GM23248 (cell line): ENCODE measurements around the gene FAM174C. TPM values are rescaled to one million over a fixed set of nuclear protein-coding genes. Genes with fewer than 3 reads are reported as not detected.

Source experiments
- DNase-seq: peaks from one replicate; pipeline ENCODE4 v3.0.0-alpha.2; 2015
- H2AFZ ChIP-seq: fragments of 200-600 bp; sonication (generic); 2 replicates; pipeline ENCODE4 v1.6.1; 2016; ENCODE audit warnings: antibody characterized with exemption
- H3F3A ChIP-seq: fragments of 200-600 bp; sonication (generic); 2 replicates; pipeline ENCODE4 v1.6.1; 2016; ENCODE audit warnings: mild to moderate bottlenecking, antibody characterized with exemption, mixed run types; ENCODE audit not compliant: insufficient read depth
- H3K27ac ChIP-seq: fragments of 200-600 bp; sonication (generic); 2 replicates; pipeline ENCODE4 v1.5.1; 2016; ENCODE audit warnings: mild to moderate bottlenecking
- H3K27me3 ChIP-seq: fragments of 200-600 bp; sonication (generic); replicated peaks from 2 replicates; pipeline ENCODE4 v1.6.1; 2016; ENCODE audit warnings: mild to moderate bottlenecking; ENCODE audit not compliant: insufficient read depth
- H3K36me3 ChIP-seq: fragments of 200-600 bp; sonication (generic); 2 replicates; pipeline ENCODE4 v1.6.1; 2016; ENCODE audit warnings: low read depth, mild to moderate bottlenecking
- H3K4me1 ChIP-seq: fragments of 200-600 bp; sonication (generic); 2 replicates; pipeline ENCODE4 v1.6.1; 2016; ENCODE audit warnings: mild to moderate bottlenecking; ENCODE audit not compliant: insufficient read depth
- H3K4me2 ChIP-seq: fragments of 200-600 bp; sonication (generic); one replicate; pipeline ENCODE4 v1.6.1; 2016; ENCODE audit warnings: mild to moderate bottlenecking; ENCODE audit not compliant: unreplicated experiment
- H3K4me3 ChIP-seq: fragments of 200-600 bp; sonication (generic); 2 replicates; pipeline ENCODE4 v1.5.1; 2016; ENCODE audit warnings: mild to moderate bottlenecking
- H3K79me2 ChIP-seq: fragments of 200-600 bp; sonication (generic); 2 replicates; pipeline ENCODE4 v1.6.1; 2016; ENCODE audit warnings: mild to moderate bottlenecking; ENCODE audit not compliant: insufficient read depth
- H3K9ac ChIP-seq: fragments of 200-600 bp; sonication (generic); 2 replicates; pipeline ENCODE4 v1.6.1; 2016; ENCODE audit warnings: mild to moderate bottlenecking
- H3K9me2 ChIP-seq: fragments of 200-600 bp; sonication (generic); 2 replicates; pipeline ENCODE4 v1.6.1; 2016; ENCODE audit warnings: mixed run types, mild to moderate bottlenecking, moderate library complexity; ENCODE audit not compliant: insufficient read depth
- H3K9me3 ChIP-seq: fragments of 200-600 bp; sonication (generic); one replicate; pipeline ENCODE4 v1.6.1; 2017; ENCODE audit warnings: low read depth
- H4K20me1 ChIP-seq: fragments of 200-600 bp; sonication (generic); 2 replicates; pipeline ENCODE4 v1.6.0; 2016; ENCODE audit not compliant: insufficient read depth
- EZH2 ChIP-seq: fragments of 200-600 bp; sonication (generic); IDR thresholded peaks from 2 replicates; pipeline ENCODE4 v1.6.1; 2018; ENCODE audit warnings: antibody characterized with exemption, mild to moderate bottlenecking; ENCODE audit not compliant: insufficient read depth, poor library complexity, severe bottlenecking
- EZH2phosphoT487 ChIP-seq: fragments of 200-600 bp; sonication (generic); IDR thresholded peaks from 2 replicates; pipeline ENCODE4 v1.6.1; 2018; ENCODE audit warnings: antibody characterized with exemption, moderate library complexity, mild to moderate bottlenecking, low read depth; ENCODE audit not compliant: insufficient read depth
- WGBS, 2 experiments: methylation state at CpG; one replicate each; pipeline ENCODE4 v1.1.6; 2015 to 2017; ENCODE audit warnings: low lambda C conversion rate in 2 of 2, low coverage in 1 of 2; ENCODE audit errors: missing lambda C conversion rate in 2 of 2; 5-methylcytosine and 5-hydroxymethylcytosine counted together
- in situ Hi-C: fragments of 300-500 bp; cut with MboI; formaldehyde crosslinking; loops from 2 replicates; pipeline ENCODE4 v1.15.0; 2020
- polyA plus RNA-seq: library from polyadenylated mRNA; unstranded; fragments of >200 nt; fragmentation: Nextera tagmentation; extraction: Ambion mirVana; gene quantifications from 2 replicates; pipeline ENCODE4 v1.2.1, GENCODE V29; 2016
- total RNA-seq: library from RNA; depleted of rRNA; stranded (reverse); fragments of >200 nt; shearing (Covaris generic); gene quantifications from 2 replicates; pipeline ENCODE4 v1.2.3, GENCODE V29; 2014

FAM174C gene
- total and polyA plus RNA-seq, 2 experiments from 2014 or later: 81.6 to 84.5 TPM

GRCh38 chr19:1256646-1257474, 18.5 kb upstream of the FAM174C start:
- in situ Hi-C loops: no loop called here

DNA sequence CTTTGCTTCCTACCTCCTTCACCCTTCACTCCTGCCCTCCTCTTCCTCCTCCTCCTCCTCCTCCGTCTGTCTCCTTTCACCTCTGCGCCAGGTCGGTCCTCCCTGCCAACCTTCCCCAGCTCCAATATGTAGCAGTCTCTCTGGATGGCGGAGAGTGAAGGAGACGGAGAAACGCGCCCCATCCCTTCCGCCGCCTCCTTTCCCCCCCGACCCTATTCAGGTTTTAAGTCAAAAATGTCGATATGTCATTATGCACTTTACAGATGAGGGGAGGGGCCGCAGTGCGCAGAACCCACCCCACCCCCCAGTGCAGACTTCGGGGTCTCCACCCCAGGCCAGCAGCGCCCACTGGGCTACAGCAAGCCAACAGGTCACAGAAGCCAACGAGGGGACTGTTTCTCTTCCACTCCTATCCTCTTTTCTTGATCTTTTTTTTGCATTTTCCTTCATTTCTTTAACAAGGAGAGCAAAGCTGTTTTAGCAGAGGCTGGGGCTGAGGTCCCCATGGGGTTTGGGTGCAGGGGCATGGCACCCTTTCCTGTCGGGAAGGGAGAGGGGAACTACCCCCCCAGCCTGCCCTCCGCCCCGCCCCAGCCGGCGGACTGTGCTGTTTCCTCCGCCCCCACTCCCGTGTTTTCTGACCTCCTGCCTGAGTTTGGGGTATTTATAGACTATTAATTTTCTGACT, 17.7 kb upstream of the FAM174C start:
- in situ Hi-C loops: no loop called here
- peak overlapping the region; percentile 36 for H3K4me2 ChIP-seq
- H3K9me3 ChIP-seq: no peaks in the 10 kb centered on the region
- H3K79me2 ChIP-seq: peaks cover 50% of the 10 kb centered on the region
- no peak overlapping the region for H2AFZ ChIP-seq
- H3K9ac ChIP-seq: peak overlapping the region; percentile 94
- DNase-seq: peak; percentile 32
- H3K27ac ChIP-seq: peak overlapping the region; percentile 98
- no peaks in the 10 kb centered on the region for H3K9me2 ChIP-seq
- H3F3A ChIP-seq: peaks cover 45% of the 10 kb centered on the region
- no peak overlapping the region for H3K4me3 ChIP-seq
- no peaks in the 10 kb centered on the region for H4K20me1 ChIP-seq
- no peaks in the 10 kb centered on the region for H3K27me3 ChIP-seq
- H3K4me1 ChIP-seq: peaks cover 52% of the 10 kb centered on the region
- 65 to 76% methylated on average over 20 to 23 of the region's 23 CpGs for WGBS, 2 experiments
- TF ChIP-seq EZH2 (no peak), EZH2phosphoT487 (no peak)
- H3K36me3 ChIP-seq: peaks cover 35% of the 10 kb centered on the region

More at GRCh38 chr19:1256646-1257474, 18.5 kb upstream of the FAM174C start:
- DNase-seq: peak; percentile 23
- H3K9me2 ChIP-seq: no peaks in the 10 kb centered on the region
- peaks cover 56% of the 10 kb centered on the region for H3K79me2 ChIP-seq
- peak overlapping the region; percentile 94 for H3K9ac ChIP-seq
- H3F3A ChIP-seq: peaks cover 45% of the 10 kb centered on the region
- no peak overlapping the region for H2AFZ ChIP-seq
- 87 to 91% methylated on average over 26 to 46 of the region's 46 CpGs for whole genome bisulfite sequencing, 2 experiments
- H3K27me3 ChIP-seq: no peaks in the 10 kb centered on the region
- peak overlapping the region; percentile 98 for H3K27ac ChIP-seq
- TF ChIP-seq EZH2phosphoT487 (no peak), EZH2 (no peak)
- H3K4me3 ChIP-seq: no peak overlapping the region
- no peaks in the 10 kb centered on the region for H4K20me1 ChIP-seq
- H3K4me2 ChIP-seq: peak overlapping the region; percentile 36
- H3K4me1 ChIP-seq: peaks cover 44% of the 10 kb centered on the region
- H3K36me3 ChIP-seq: peaks cover 35% of the 10 kb centered on the region
- H3K9me3 ChIP-seq: no peaks in the 10 kb centered on the region

- Histone ChIP-seq H3K4me2 (no peak overlapping the region), H3K9me3 (no peaks in the 10 kb centered on the region), H3F3A (peaks cover 46% of the 10 kb centered on the region), H3K9ac (peak overlapping the region; percentile 94), H3K4me1 (peaks cover 55% of the 10 kb centered on the region), H2AFZ (no peak overlapping the region), H3K4me3 (no peak overlapping the region), H3K27ac (peak overlapping the region; percentile 98), H3K9me2 (no peaks in the 10 kb centered on the region), H4K20me1 (no peaks in the 10 kb centered on the region), H3K79me2 (peaks cover 50% of the 10 kb centered on the region), H3K27me3 (no peaks in the 10 kb centered on the region), H3K36me3 (peaks cover 35% of the 10 kb centered on the region)
- 64 to 75% methylated on average over 8 of the region's 8 CpGs for whole genome bisulfite sequencing, 2 experiments
- in situ Hi-C loops: no loop called here
- no peak for TF ChIP-seq EZH2phosphoT487
- no peak for TF ChIP-seq EZH2
- DNase-seq: no peak
Measured at GRCh38 chr19:1258163-1258492, 17.2 kb upstream of the FAM174C start.

- Histone ChIP-seq H3K79me2 (peaks cover 46% of the 10 kb centered on the region), H2AFZ (no peak overlapping the region), H3K4me1 (peaks cover 51% of the 10 kb centered on the region), H3K9me3 (no peaks in the 10 kb centered on the region), H3K4me2 (no peak overlapping the region), H4K20me1 (no peaks in the 10 kb centered on the region), H3K27me3 (no peaks in the 10 kb centered on the region), H3K27ac (peak overlapping the region; percentile 98), H3K9ac (peak overlapping the region; percentile 94), H3K36me3 (peaks cover 35% of the 10 kb centered on the region), H3K4me3 (no peak overlapping the region), H3F3A (peaks cover 52% of the 10 kb centered on the region), H3K9me2 (no peaks in the 10 kb centered on the region)
- WGBS, 2 experiments: 21 to 22% methylated on average over 15 of the region's 15 CpGs
- in situ Hi-C loops: no loop called here
- TF ChIP-seq EZH2: no peak
- no peak for TF ChIP-seq EZH2phosphoT487
- peak; percentile 51 for DNase-seq
Measured at GRCh38 chr19:1258707-1259205, 16.6 kb upstream of the FAM174C start.
